ENCODE measurements around the gene CTNNA3.

DNA sequence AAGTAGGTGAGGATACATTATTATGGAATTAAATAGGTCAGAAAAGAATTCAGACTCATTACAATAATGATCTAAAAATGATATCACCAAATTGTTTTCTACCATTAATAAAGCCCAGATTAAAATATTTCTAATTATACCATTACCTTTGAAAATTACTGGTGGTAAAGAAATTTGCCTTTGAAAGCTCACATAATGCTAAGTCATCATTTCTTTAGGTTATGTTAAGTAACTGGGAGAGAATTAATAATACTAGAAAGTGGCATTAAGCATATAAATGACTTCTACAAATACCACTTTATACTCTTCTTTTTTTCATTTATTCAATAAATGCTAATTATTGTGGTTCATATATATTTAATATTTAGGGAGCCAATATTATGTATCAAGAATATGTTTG, 1411.4 kb downstream of the CTNNA3 start:
- TF ChIP-seq, protein P1, sequence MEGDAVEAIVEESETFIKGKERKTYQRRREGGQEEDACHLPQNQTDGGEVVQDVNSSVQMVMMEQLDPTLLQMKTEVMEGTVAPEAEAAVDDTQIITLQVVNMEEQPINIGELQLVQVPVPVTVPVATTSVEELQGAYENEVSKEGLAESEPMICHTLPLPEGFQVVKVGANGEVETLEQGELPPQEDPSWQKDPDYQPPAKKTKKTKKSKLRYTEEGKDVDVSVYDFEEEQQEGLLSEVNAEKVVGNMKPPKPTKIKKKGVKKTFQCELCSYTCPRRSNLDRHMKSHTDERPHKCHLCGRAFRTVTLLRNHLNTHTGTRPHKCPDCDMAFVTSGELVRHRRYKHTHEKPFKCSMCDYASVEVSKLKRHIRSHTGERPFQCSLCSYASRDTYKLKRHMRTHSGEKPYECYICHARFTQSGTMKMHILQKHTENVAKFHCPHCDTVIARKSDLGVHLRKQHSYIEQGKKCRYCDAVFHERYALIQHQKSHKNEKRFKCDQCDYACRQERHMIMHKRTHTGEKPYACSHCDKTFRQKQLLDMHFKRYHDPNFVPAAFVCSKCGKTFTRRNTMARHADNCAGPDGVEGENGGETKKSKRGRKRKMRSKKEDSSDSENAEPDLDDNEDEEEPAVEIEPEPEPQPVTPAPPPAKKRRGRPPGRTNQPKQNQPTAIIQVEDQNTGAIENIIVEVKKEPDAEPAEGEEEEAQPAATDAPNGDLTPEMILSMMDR (IDR thresholded peaks at IDR 0.05) = no peak
- TF ChIP-seq POLR2A (IDR thresholded peaks at IDR 0.05) = no peak
- no peak for TF ChIP-seq POLR2AphosphoS5 (IDR thresholded peaks at IDR 0.05)
- TF ChIP-seq EP300 (IDR thresholded peaks at IDR 0.05; ENCODE audit: low read depth) = no peak
